ENCODE measurements around the gene PTPRD. TPM values are rescaled to one million over a fixed set of nuclear protein-coding genes. Genes with fewer than 3 reads are reported as not detected.

Gene PTPRD
- total RNA-seq, 1 experiment from 2014 or later: 69.6 TPM

- no peak overlapping the region for H3K27ac Mint-ChIP-seq
- no peaks in the 10 kb centered on the region for H3K27me3 Mint-ChIP-seq (ENCODE audit: low read depth)
- H3K36me3 Mint-ChIP-seq: no peaks in the 10 kb centered on the region
- no peaks in the 10 kb centered on the region for H3K9me3 Mint-ChIP-seq
- no peak for DNase-seq (ENCODE audit: low spot score)
- POLR2A ChIA-PET: no interaction called here
- no peak for ATAC-seq
- TF ChIP-seq, protein P1, sequence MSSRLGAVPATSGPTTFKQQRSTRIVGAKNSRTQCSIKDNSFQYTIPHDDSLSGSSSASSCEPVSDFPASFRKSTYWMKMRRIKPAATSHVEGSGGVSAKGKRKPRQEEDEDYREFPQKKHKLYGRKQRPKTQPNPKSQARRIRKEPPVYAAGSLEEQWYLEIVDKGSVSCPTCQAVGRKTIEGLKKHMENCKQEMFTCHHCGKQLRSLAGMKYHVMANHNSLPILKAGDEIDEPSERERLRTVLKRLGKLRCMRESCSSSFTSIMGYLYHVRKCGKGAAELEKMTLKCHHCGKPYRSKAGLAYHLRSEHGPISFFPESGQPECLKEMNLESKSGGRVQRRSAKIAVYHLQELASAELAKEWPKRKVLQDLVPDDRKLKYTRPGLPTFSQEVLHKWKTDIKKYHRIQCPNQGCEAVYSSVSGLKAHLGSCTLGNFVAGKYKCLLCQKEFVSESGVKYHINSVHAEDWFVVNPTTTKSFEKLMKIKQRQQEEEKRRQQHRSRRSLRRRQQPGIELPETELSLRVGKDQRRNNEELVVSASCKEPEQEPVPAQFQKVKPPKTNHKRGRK (CRISPR knock-in tag; IDR thresholded peaks at IDR 0.05; ENCODE audit: borderline replicate concordance): no peak
- TF ChIP-seq ZNF219 (CRISPR knock-in tag; IDR thresholded peaks at IDR 0.05; ENCODE audit: borderline replicate concordance) (no peak), ZNF396 (CRISPR knock-in tag; IDR thresholded peaks at IDR 0.05; ENCODE audit: borderline replicate concordance) (no peak)
- CTCF ChIA-PET: no interaction called here
- H3K4me3 Mint-ChIP-seq: no peak overlapping the region
- peaks cover 12% of the 10 kb centered on the region for H3K4me1 Mint-ChIP-seq
These were observed 2212.4 kb downstream of the PTPRD start for GRCh38 chr9:8400378-8400777.

DNA sequence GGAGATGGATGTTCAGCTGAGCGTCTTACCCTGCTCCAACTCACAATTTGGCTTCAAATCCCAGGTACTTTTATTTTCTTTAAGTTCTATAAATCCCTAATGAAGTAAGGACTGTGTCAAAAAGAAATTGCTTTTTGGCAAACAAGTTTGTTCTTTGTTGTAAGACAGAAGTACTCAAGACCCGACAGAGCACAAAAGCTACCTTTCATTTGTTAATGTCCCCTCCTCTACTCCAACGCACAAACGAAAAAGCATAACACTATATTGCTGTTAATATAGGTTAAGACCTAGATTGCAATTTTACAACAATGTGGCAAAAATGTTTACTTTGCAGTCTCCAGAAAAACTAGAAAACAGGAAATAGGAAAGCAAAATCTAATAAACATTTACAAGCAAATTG is 2217.8 kb downstream of the PTPRD start:
- no peaks in the 10 kb centered on the region for H3K36me3 Mint-ChIP-seq
- no peaks in the 10 kb centered on the region for H3K9me3 Mint-ChIP-seq
- DNase-seq (ENCODE audit: low spot score) (no peak), ATAC-seq (peak; percentile 63)
- H3K4me3 Mint-ChIP-seq: no peak overlapping the region; the same call in 1 of the 2 replicates
- ChIA-PET POLR2A (interaction anchor here (0.7 kb wide), 1 partner anchor 21 kb away, joined by 3 read pairs; no protein-coding TSS in a partner anchor), CTCF (interaction anchor here (0.5 kb wide), 1 partner anchor 154 kb away, joined by 4 read pairs; no protein-coding TSS in a partner anchor)
- TF ChIP-seq JAZF1 (CRISPR knock-in tag; IDR thresholded peaks at IDR 0.05) (no peak), RORB (CRISPR knock-in tag; IDR thresholded peaks at IDR 0.05) (no peak), ATF1 (CRISPR knock-in tag; IDR thresholded peaks at IDR 0.05) (no peak)
- no peak overlapping the region for H3K27ac Mint-ChIP-seq
- H3K27me3 Mint-ChIP-seq (ENCODE audit: low read depth): no peaks in the 10 kb centered on the region
- peaks cover 20% of the 10 kb centered on the region for H3K4me1 Mint-ChIP-seq

DNA sequence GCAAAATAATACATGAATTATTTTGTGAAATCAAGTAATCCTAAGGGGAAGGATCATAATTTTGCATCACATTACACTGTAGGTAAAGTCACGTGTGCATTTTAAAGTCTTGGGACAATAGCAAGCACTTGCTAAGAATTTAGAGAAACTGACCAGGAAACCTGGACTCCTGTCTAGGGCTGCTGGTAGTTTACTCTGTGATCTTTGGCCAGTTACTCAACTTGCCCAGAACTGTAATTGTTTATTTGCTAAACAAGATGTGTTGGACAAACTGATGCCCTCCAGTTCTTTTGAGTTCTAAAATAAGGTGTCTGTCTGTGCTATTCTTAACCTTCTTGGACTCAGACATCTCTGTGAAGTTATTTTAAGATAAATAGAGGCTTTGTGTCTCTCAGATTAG is 2218.5 kb downstream of the PTPRD start:
- Mint-ChIP-seq H3K4me3 (no peak overlapping the region), H3K27me3 (ENCODE audit: low read depth) (no peaks in the 10 kb centered on the region), H3K27ac (no peak overlapping the region), H3K9me3 (no peaks in the 10 kb centered on the region), H3K36me3 (no peaks in the 10 kb centered on the region), H3K4me1 (peaks cover 21% of the 10 kb centered on the region)
- TF ChIP-seq, protein P2, sequence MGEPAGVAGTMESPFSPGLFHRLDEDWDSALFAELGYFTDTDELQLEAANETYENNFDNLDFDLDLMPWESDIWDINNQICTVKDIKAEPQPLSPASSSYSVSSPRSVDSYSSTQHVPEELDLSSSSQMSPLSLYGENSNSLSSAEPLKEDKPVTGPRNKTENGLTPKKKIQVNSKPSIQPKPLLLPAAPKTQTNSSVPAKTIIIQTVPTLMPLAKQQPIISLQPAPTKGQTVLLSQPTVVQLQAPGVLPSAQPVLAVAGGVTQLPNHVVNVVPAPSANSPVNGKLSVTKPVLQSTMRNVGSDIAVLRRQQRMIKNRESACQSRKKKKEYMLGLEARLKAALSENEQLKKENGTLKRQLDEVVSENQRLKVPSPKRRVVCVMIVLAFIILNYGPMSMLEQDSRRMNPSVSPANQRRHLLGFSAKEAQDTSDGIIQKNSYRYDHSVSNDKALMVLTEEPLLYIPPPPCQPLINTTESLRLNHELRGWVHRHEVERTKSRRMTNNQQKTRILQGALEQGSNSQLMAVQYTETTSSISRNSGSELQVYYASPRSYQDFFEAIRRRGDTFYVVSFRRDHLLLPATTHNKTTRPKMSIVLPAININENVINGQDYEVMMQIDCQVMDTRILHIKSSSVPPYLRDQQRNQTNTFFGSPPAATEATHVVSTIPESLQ (CRISPR knock-in tag; IDR thresholded peaks at IDR 0.05): no peak
- ATAC-seq: no peak
- ChIA-PET POLR2A (interaction anchor here (0.7 kb wide), 1 partner anchor 20 kb away, joined by 3 read pairs; no protein-coding TSS in a partner anchor), CTCF (no interaction called here)
- no peak for DNase-seq (ENCODE audit: low spot score)

GRCh38 chr9:8392866-8393265 is 2219.9 kb downstream of the PTPRD start:
- no peaks in the 10 kb centered on the region for H3K27me3 Mint-ChIP-seq (ENCODE audit: low read depth)
- no peak overlapping the region for H3K4me3 Mint-ChIP-seq
- H3K27ac Mint-ChIP-seq: no peak overlapping the region
- H3K36me3 Mint-ChIP-seq: no peaks in the 10 kb centered on the region
- ATAC-seq (no peak), DNase-seq (ENCODE audit: low spot score) (no peak)
- ChIA-PET CTCF (no interaction called here), POLR2A (no interaction called here)
- no peaks in the 10 kb centered on the region for H3K9me3 Mint-ChIP-seq
- H3K4me1 Mint-ChIP-seq: peaks cover 23% of the 10 kb centered on the region
- TF ChIP-seq ZBTB21 (CRISPR knock-in tag; IDR thresholded peaks at IDR 0.05; ENCODE audit: borderline replicate concordance) (no peak), GRHL2 (CRISPR knock-in tag; IDR thresholded peaks at IDR 0.05; ENCODE audit: insufficient replicate concordance, severe bottlenecking) (no peak), ZSCAN18 (CRISPR knock-in tag; IDR thresholded peaks at IDR 0.05) (no peak), IRF2 (CRISPR knock-in tag; IDR thresholded peaks at IDR 0.05; ENCODE audit: borderline replicate concordance, low read depth) (no peak), KAT7 (CRISPR knock-in tag; IDR thresholded peaks at IDR 0.05; ENCODE audit: borderline replicate concordance) (no peak), PREB (CRISPR knock-in tag; IDR thresholded peaks at IDR 0.05; ENCODE audit: borderline replicate concordance) (no peak), NFATC4 (CRISPR knock-in tag; IDR thresholded peaks at IDR 0.05) (no peak), ATF1 (CRISPR knock-in tag; IDR thresholded peaks at IDR 0.05) (no peak), JUN (CRISPR knock-in tag; IDR thresholded peaks at IDR 0.05) (no peak), NR2C2 (CRISPR knock-in tag; IDR thresholded peaks at IDR 0.05) (no peak), ZNF219 (CRISPR knock-in tag; IDR thresholded peaks at IDR 0.05; ENCODE audit: borderline replicate concordance) (no peak), SP1 (CRISPR knock-in tag; conservative IDR thresholded peaks at IDR 0.05) (no peak), CREM (CRISPR knock-in tag; IDR thresholded peaks at IDR 0.05) (no peak)
- TF ChIP-seq, protein P3, sequence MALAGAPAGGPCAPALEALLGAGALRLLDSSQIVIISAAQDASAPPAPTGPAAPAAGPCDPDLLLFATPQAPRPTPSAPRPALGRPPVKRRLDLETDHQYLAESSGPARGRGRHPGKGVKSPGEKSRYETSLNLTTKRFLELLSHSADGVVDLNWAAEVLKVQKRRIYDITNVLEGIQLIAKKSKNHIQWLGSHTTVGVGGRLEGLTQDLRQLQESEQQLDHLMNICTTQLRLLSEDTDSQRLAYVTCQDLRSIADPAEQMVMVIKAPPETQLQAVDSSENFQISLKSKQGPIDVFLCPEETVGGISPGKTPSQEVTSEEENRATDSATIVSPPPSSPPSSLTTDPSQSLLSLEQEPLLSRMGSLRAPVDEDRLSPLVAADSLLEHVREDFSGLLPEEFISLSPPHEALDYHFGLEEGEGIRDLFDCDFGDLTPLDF (CRISPR knock-in tag; IDR thresholded peaks at IDR 0.05): no peak
- TF ChIP-seq, protein P2 (CRISPR knock-in tag; IDR thresholded peaks at IDR 0.05): no peak
